NCI-H1436 treated with DMSO at 0.1 percent for 48 hours (cell line): ENCODE measurements around the gene OXCT2.

Experiments
- DNase-seq: peaks from one replicate; lab custom pipeline; 2025; lab: John Stamatoyannopoulos, UW

The OXCT2 gene

GRCh38 chr1:39762550-39763540 lies 8.3 kb downstream of the OXCT2 start:
- DNase-seq = no peak

GRCh38 chr1:39761557-39762260 lies 9.4 kb downstream of the OXCT2 start:
- no peak for DNase-seq

- no peak for DNase-seq
Measured at GRCh38 chr1:39761016-39761415, 10.1 kb downstream of the OXCT2 start.

GRCh38 chr1:39760074-39761008 lies 10.8 kb downstream of the OXCT2 start:
- no peak for DNase-seq

GRCh38 chr1:39759436-39759726 lies 11.8 kb downstream of the OXCT2 start:
- no peak for DNase-seq

- DNase-seq = no peak
Measured at GRCh38 chr1:39758556-39759435, 12.4 kb downstream of the OXCT2 start.

- DNase-seq = no peak
Measured at GRCh38 chr1:39757501-39757900, 13.6 kb downstream of the OXCT2 start.

- no peak for DNase-seq
Measured at GRCh38 chr1:39755965-39756659, 15.0 kb downstream of the OXCT2 start.

GRCh38 chr1:39754906-39755504 lies 16.1 kb downstream of the OXCT2 start:
- no peak for DNase-seq

GRCh38 chr1:39754026-39754570 lies 17.1 kb downstream of the OXCT2 start:
- DNase-seq = no peak

- DNase-seq = no peak
Measured at GRCh38 chr1:39753132-39754025, 17.8 kb downstream of the OXCT2 start.

GRCh38 chr1:39752703-39753102 lies 18.4 kb downstream of the OXCT2 start:
- no peak for DNase-seq

- no peak for DNase-seq
Measured at GRCh38 chr1:39751595-39751994, 19.6 kb downstream of the OXCT2 start.

- no peak for DNase-seq
Measured at GRCh38 chr1:39745016-39745670, 26.0 kb downstream of the OXCT2 start.

- peak; percentile 62 for DNase-seq
Measured at GRCh38 chr1:39738622-39739366, 32.4 kb downstream of the OXCT2 start, which contains the start of gene PPIE. TSS of gene PPIE (plus strand) at chr1:39738882. CDS start at chr1:39738901, 19 bp downstream.

- no peak for DNase-seq
Measured at GRCh38 chr1:39737546-39738169, 33.5 kb downstream of the OXCT2 start.

GRCh38 chr1:39735731-39736130 lies 35.4 kb downstream of the OXCT2 start:
- DNase-seq = no peak
